H1 (cell line): Measurements from ENCODE around the gene NMRK1.

Source experiments
- CEBPB ChIP-seq: IDR thresholded peaks from 2 replicates; pipeline ENCODE4 v1.6.1; 2012; ENCODE audit warnings: low read depth, low read length
- CTCF ChIP-seq, 3 experiments: IDR thresholded peaks; 1 replicate in 2 of 3; 2 replicates in 1 of 3; pipeline versions ENCODE4 v1.5.1 to v1.6.1; 2011; ENCODE audit warnings: low read length in 3 of 3, mild to moderate bottlenecking in 3 of 3, inconsistent platforms in 2 of 3, low read depth in 1 of 3, moderate library complexity in 1 of 3; ENCODE audit not compliant: insufficient read depth in 1 of 3; ENCODE audit errors: control extremely low read depth in 1 of 3
- POLR2AphosphoS5 ChIP-seq: IDR thresholded peaks from 2 replicates; pipeline ENCODE4 v1.6.1; 2011; ENCODE audit warnings: low read depth, low read length
- RAD21 ChIP-seq, 2 experiments: IDR thresholded peaks in 1 of 2; conservative IDR thresholded peaks in 1 of 2; 2 replicates each; pipeline ENCODE4 v1.6.1; 2011; ENCODE audit warnings: low read depth in 2 of 2, low read length in 2 of 2, improper control_type of control experiment in 1 of 2, inconsistent platforms in 1 of 2, mild to moderate bottlenecking in 1 of 2, moderate library complexity in 1 of 2

DNA sequence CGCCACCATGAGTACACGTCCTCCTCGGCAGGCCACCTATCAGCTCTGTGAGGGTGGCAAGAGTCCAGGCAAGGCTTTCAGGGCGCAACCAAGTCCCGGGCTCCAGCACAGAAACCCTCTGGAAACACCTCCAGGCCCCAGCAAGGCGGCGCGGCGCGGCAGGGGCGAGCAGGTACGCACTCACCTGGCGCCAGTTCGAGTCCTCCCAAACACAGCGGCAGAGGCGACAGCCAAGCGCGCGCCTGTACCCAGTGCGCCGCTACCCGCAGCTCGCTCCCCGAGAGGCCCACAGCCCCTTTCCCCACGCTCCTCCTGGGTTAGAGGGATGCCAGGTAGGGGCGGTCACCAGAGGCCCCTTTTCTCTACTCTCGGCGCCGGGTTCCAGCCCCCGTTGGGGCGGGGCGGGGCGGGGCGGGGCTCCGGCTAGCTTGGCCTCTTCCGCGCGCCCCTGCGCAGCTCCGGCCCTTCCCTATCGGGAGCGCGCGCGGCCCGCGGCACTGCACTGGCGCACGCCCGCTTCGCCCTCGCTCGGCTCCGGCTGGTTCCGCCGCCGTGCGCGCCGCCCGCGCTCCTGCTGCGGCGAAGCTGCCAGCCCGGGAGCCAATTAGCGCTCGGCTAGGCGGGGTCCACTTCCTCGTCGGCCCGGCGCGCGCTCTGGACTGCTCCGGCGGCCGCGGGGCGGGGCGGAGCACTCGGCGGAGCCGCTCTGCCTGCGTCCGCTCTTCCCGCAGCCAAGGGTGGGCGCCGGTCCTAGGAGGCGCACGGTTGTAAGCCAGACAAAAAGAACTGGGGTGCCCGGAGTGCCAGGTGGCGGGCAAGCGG, at the start of gene NMRK1, which contains the start of gene OSTF1:
- TF ChIP-seq POLR2AphosphoS5 (peak; percentile 45), RAD21 (IDR thresholded peaks at IDR 0.05 in 1 of 2, conservative IDR thresholded peaks at IDR 0.05 in 1 of 2; ENCODE audit: low read depth in 2 of 2, low read length in 2 of 2) (no peak), CTCF (IDR thresholded peaks at IDR 0.05; ENCODE audit: control extremely low read depth in 1 of 3, insufficient read depth in 1 of 3, low read depth in 1 of 3, low read length in 3 of 3) (no peak), CEBPB (no peak)
